CD4-positive, alpha-beta T cell treated with Interleukin-4 for 4 hours (primary cell): Measurements from ENCODE around the gene TRMT11.
"Not testable (repeated sequence)": the region's sequence is repeated elsewhere in the genome, so short reads cannot be mapped to it uniquely, and the experiment has no call there.

Source experiments
- DNase-seq: peaks from one replicate; pipeline ENCODE4 v3.0.0-alpha.2; 2020

Gene TRMT11

GRCh38 chr6:125994670-125995488 lies 8.5 kb downstream of the TRMT11 start:
- no peak for DNase-seq

- peak; percentile 72 for DNase-seq
Measured at GRCh38 chr6:125995972-125996580, 9.7 kb downstream of the TRMT11 start.

GRCh38 chr6:126002755-126003679 lies 16.7 kb downstream of the TRMT11 start:
- DNase-seq, result no peak

- no peak for DNase-seq
Measured at GRCh38 chr6:126007800-126008199, 21.5 kb downstream of the TRMT11 start.

GRCh38 chr6:126010040-126010439 lies 23.7 kb downstream of the TRMT11 start:
- no peak for DNase-seq

GRCh38 chr6:126015863-126016262 lies 29.5 kb downstream of the TRMT11 start:
- DNase-seq, result no peak

GRCh38 chr6:126016591-126016990 lies 30.3 kb downstream of the TRMT11 start:
- no peak for DNase-seq

- no peak for DNase-seq
Measured at GRCh38 chr6:126017668-126018067, 31.3 kb downstream of the TRMT11 start.

GRCh38 chr6:126020305-126021050 lies 34.1 kb downstream of the TRMT11 start:
- DNase-seq, result no peak

GRCh38 chr6:126023474-126023873 lies 37.1 kb downstream of the TRMT11 start:
- not testable (repeated sequence) for DNase-seq

- no peak for DNase-seq
Measured at GRCh38 chr6:126026001-126026400, 39.7 kb downstream of the TRMT11 start.

GRCh38 chr6:126027601-126028000 lies 41.3 kb downstream of the TRMT11 start:
- no peak for DNase-seq

GRCh38 chr6:126030045-126030444 lies 43.7 kb downstream of the TRMT11 start:
- DNase-seq, result no peak

GRCh38 chr6:126033696-126034095 lies 47.4 kb downstream of the TRMT11 start:
- DNase-seq, result no peak

- DNase-seq, result no peak
Measured at GRCh38 chr6:126034656-126035055, 48.3 kb downstream of the TRMT11 start.

- DNase-seq, result no peak
Measured at GRCh38 chr6:126035764-126036163, 49.4 kb downstream of the TRMT11 start.

GRCh38 chr6:126038234-126038633 lies 51.9 kb downstream of the TRMT11 start:
- no peak for DNase-seq

- no peak for DNase-seq
Measured at GRCh38 chr6:126039284-126039683, 52.9 kb downstream of the TRMT11 start.

- no peak for DNase-seq
Measured at GRCh38 chr6:126040394-126040793, 54.1 kb downstream of the TRMT11 start.

GRCh38 chr6:126040826-126041225 lies 54.5 kb downstream of the TRMT11 start:
- DNase-seq, result no peak

- no peak for DNase-seq
Measured at GRCh38 chr6:126041516-126041915, 55.2 kb downstream of the TRMT11 start.

GRCh38 chr6:126042001-126042419 lies 55.7 kb downstream of the TRMT11 start:
- DNase-seq, result no peak

GRCh38 chr6:126047648-126048047 lies 61.3 kb downstream of the TRMT11 start:
- DNase-seq, result no peak
